Muscle of leg (tissue), 11 donors: ENCODE measurements around the gene UBE2Z. TPM values are rescaled to one million over a fixed set of nuclear protein-coding genes. Genes with fewer than 3 reads are reported as not detected.
A peak's percentile ranks its signal among the peaks of the same experiment; 100 is the strongest.

Experiments used
- DNase-seq: peaks from one replicate; pipeline ENCODE4 v3.0.0; 2013
- H3K27ac ChIP-seq: one replicate; pipeline ENCODE4 v1.5.1; 2013; ENCODE audit warnings: mild to moderate bottlenecking, low read length, control low read depth
- H3K27me3 ChIP-seq: one replicate; pipeline ENCODE4 v1.6.1; 2013; ENCODE audit warnings: low read length; ENCODE audit not compliant: control insufficient read depth, insufficient read depth
- H3K36me3 ChIP-seq: one replicate; pipeline ENCODE4 v1.6.1; 2013; ENCODE audit warnings: low read length; ENCODE audit not compliant: control insufficient read depth, insufficient read depth
- H3K4me1 ChIP-seq: one replicate; pipeline ENCODE4 v1.6.1; 2013; ENCODE audit warnings: low read length; ENCODE audit not compliant: control insufficient read depth, insufficient read depth
- H3K4me3 ChIP-seq: one replicate; pipeline ENCODE4 v1.5.1; 2013; ENCODE audit warnings: low read length, control low read depth
- H3K9me3 ChIP-seq: replicated peaks from 2 replicates; pipeline ENCODE4 v1.6.1; 2013; ENCODE audit warnings: low read depth, low read length; ENCODE audit not compliant: control insufficient read depth
- WGBS: methylation state at CpG from one replicate; pipeline ENCODE4 v1.1.5; 2013; ENCODE audit warnings: missing lambda C conversion rate; ENCODE audit not compliant: insufficient coverage; 5-methylcytosine and 5-hydroxymethylcytosine counted together
- polyA plus RNA-seq, 8 donors: library from polyadenylated mRNA; unstranded; fragments of 120-200 nt; gene quantifications; one replicate each; pipeline versions ENCODE4 v1.2.1 to v1.2.3, GENCODE V29; 2013; ENCODE audit warnings: inconsistent platforms in 1 of 8, low replicate concordance in 1 of 8; ENCODE audit not compliant: insufficient read length in 8 of 8, insufficient read depth in 1 of 8
- total RNA-seq: library from RNA; stranded (reverse); fragments of 120-200 nt; gene quantifications from one replicate; pipeline ENCODE4 v1.2.4, GENCODE V29; 2013

The UBE2Z gene
- total and polyA plus RNA-seq, 9 donors, result 39.3 to 70.7 (median 56.9) TPM

GRCh38 chr17:48901241-48901640, 7.0 kb upstream of the UBE2Z start:
- Histone ChIP-seq H3K36me3 (peaks cover 11% of the 10 kb centered on the region), H3K27me3 (no peaks in the 10 kb centered on the region), H3K27ac (no peak overlapping the region), H3K4me3 (no peak overlapping the region), H3K4me1 (no peaks in the 10 kb centered on the region), H3K9me3 (no peaks in the 10 kb centered on the region)
- DNase-seq, result no peak
- 75% methylated on average over 1 of the region's 1 CpG for WGBS

GRCh38 chr17:48903401-48903800, 4.8 kb upstream of the UBE2Z start:
- no peak for DNase-seq
- Histone ChIP-seq H3K4me1 (peaks cover 6% of the 10 kb centered on the region), H3K36me3 (peaks cover 2% of the 10 kb centered on the region), H3K9me3 (no peaks in the 10 kb centered on the region), H3K27me3 (no peaks in the 10 kb centered on the region), H3K4me3 (no peak overlapping the region), H3K27ac (no peak overlapping the region)
- WGBS, result no CpG with 5 or more reads among the region's 1 CpG

- WGBS, result no CpG with 5 or more reads among the region's 7 CpGs
- Histone ChIP-seq H3K4me1 (peaks cover 9% of the 10 kb centered on the region), H3K9me3 (no peaks in the 10 kb centered on the region), H3K36me3 (no peaks in the 10 kb centered on the region), H3K27ac (no peak overlapping the region), H3K27me3 (no peaks in the 10 kb centered on the region), H3K4me3 (no peak overlapping the region)
- no peak for DNase-seq
Measured at GRCh38 chr17:48904428-48904827, 3.8 kb upstream of the UBE2Z start.

- no peaks in the 10 kb centered on the region for H3K27me3 ChIP-seq
- no peak overlapping the region for H3K4me3 ChIP-seq
- DNase-seq, result no peak
- no peaks in the 10 kb centered on the region for H3K9me3 ChIP-seq
- WGBS, result 90% methylated on average over 4 of the region's 9 CpGs
- H3K36me3 ChIP-seq, result peaks cover 12% of the 10 kb centered on the region
- H3K27ac ChIP-seq, result no peak overlapping the region
- peaks cover 23% of the 10 kb centered on the region for H3K4me1 ChIP-seq
Measured at GRCh38 chr17:48905987-48906515, 2.2 kb upstream of the UBE2Z start.

- DNase-seq, result peak; percentile 82
- H3K27me3 ChIP-seq, result no peaks in the 10 kb centered on the region
- peak overlapping the region; percentile 92 for H3K27ac ChIP-seq
- H3K4me1 ChIP-seq, result peaks cover 23% of the 10 kb centered on the region
- H3K9me3 ChIP-seq, result no peaks in the 10 kb centered on the region
- WGBS, result 0% methylated on average over 1 of the region's 2 CpGs
- H3K36me3 ChIP-seq, result peaks cover 24% of the 10 kb centered on the region
- H3K4me3 ChIP-seq, result peak overlapping the region; percentile 75
Measured at GRCh38 chr17:48907713-48908046, 527 bp upstream of the UBE2Z start.

GRCh38 chr17:48908853-48909394, 717 bp downstream of the UBE2Z start:
- peaks cover 34% of the 10 kb centered on the region for H3K36me3 ChIP-seq
- H3K27me3 ChIP-seq, result no peaks in the 10 kb centered on the region
- WGBS, result 1% methylated on average over 24 of the region's 36 CpGs
- peak; percentile 94 for DNase-seq
- H3K9me3 ChIP-seq, result no peaks in the 10 kb centered on the region
- H3K4me1 ChIP-seq, result peaks cover 23% of the 10 kb centered on the region
- peak overlapping the region; percentile 75 for H3K4me3 ChIP-seq
- peak overlapping the region; percentile 92 for H3K27ac ChIP-seq

- peaks cover 40% of the 10 kb centered on the region for H3K36me3 ChIP-seq
- no peaks in the 10 kb centered on the region for H3K9me3 ChIP-seq
- H3K4me1 ChIP-seq, result peaks cover 23% of the 10 kb centered on the region
- H3K4me3 ChIP-seq, result no peak overlapping the region
- H3K27me3 ChIP-seq, result no peaks in the 10 kb centered on the region
- peak overlapping the region; percentile 26 for H3K27ac ChIP-seq
- DNase-seq, result no peak
- 86% methylated on average over 1 of the region's 4 CpGs for WGBS
Measured at GRCh38 chr17:48909783-48910182, 1.6 kb downstream of the UBE2Z start.

- H3K4me3 ChIP-seq, result no peak overlapping the region
Measured at GRCh38 chr17:48910370-48910769, 2.2 kb downstream of the UBE2Z start.

GRCh38 chr17:48912476-48912875, 4.3 kb downstream of the UBE2Z start:
- Histone ChIP-seq H3K36me3 (peaks cover 59% of the 10 kb centered on the region), H3K9me3 (no peaks in the 10 kb centered on the region), H3K27ac (no peak overlapping the region), H3K27me3 (no peaks in the 10 kb centered on the region), H3K4me1 (peaks cover 22% of the 10 kb centered on the region), H3K4me3 (no peak overlapping the region)
- no peak for DNase-seq
- WGBS, result no CpG with 5 or more reads among the region's 2 CpGs

More at GRCh38 chr17:48910370-48910769, 2.2 kb downstream of the UBE2Z start:
- peaks cover 23% of the 10 kb centered on the region for H3K4me1 ChIP-seq
- H3K9me3 ChIP-seq, result no peaks in the 10 kb centered on the region
- DNase-seq, result no peak
- 80% methylated on average over 1 of the region's 2 CpGs for WGBS
- H3K27me3 ChIP-seq, result no peaks in the 10 kb centered on the region
- H3K27ac ChIP-seq, result no peak overlapping the region
- H3K36me3 ChIP-seq, result peaks cover 44% of the 10 kb centered on the region

- Histone ChIP-seq H3K27me3 (no peaks in the 10 kb centered on the region), H3K4me1 (peaks cover 2% of the 10 kb centered on the region), H3K36me3 (peaks cover 75% of the 10 kb centered on the region), H3K27ac (no peak overlapping the region), H3K4me3 (no peak overlapping the region), H3K9me3 (no peaks in the 10 kb centered on the region)
- no peak for DNase-seq
- WGBS, result no CpG with 5 or more reads among the region's 5 CpGs
Measured at GRCh38 chr17:48915459-48916282, 7.5 kb downstream of the UBE2Z start.
